ENCODE measurements around the gene FGF2.
"Not testable (repeated sequence)": the region's sequence is repeated elsewhere in the genome, so short reads cannot be mapped to it uniquely, and the experiment has no call there.

FGF2 gene

GRCh38 chr4:122806981-122807679 is 19.5 kb upstream of the FGF2 start:
- no peak overlapping the region for H3K4me3 ChIP-seq (replicated peaks; ENCODE audit: low read depth, low read length)
- no peak for TF ChIP-seq CTCF (IDR thresholded peaks at IDR 0.05; ENCODE audit: insufficient read depth, low read length, poor library complexity, severe bottlenecking)
- DNase-seq (ENCODE audit: extremely low read depth, insufficient read length), result no peak
- no peaks in the 10 kb centered on the region for H3K36me3 ChIP-seq (ENCODE audit: control insufficient read depth, insufficient read depth, low read length)
- H3K27me3 ChIP-seq (replicated peaks; ENCODE audit: control insufficient read depth, insufficient read depth, low read length), result no peaks in the 10 kb centered on the region

- Histone ChIP-seq H3K4me3 (replicated peaks; ENCODE audit: low read depth, low read length) (no peak overlapping the region), H3K27me3 (replicated peaks; ENCODE audit: control insufficient read depth, insufficient read depth, low read length) (no peaks in the 10 kb centered on the region), H3K36me3 (ENCODE audit: control insufficient read depth, insufficient read depth, low read length) (no peaks in the 10 kb centered on the region)
- no peak for DNase-seq (ENCODE audit: extremely low read depth, insufficient read length)
- TF ChIP-seq CTCF (IDR thresholded peaks at IDR 0.05; ENCODE audit: insufficient read depth, low read length, poor library complexity, severe bottlenecking), result no peak
Observed at GRCh38 chr4:122810669-122811068, 16.0 kb upstream of the FGF2 start.

GRCh38 chr4:122811781-122812180 is 14.8 kb upstream of the FGF2 start:
- not testable (repeated sequence) for H3K4me3 ChIP-seq (replicated peaks; ENCODE audit: low read depth, low read length); H3K36me3 ChIP-seq (ENCODE audit: control insufficient read depth, insufficient read depth, low read length); DNase-seq (ENCODE audit: extremely low read depth, insufficient read length); H3K27me3 ChIP-seq (replicated peaks; ENCODE audit: control insufficient read depth, insufficient read depth, low read length)

GRCh38 chr4:122812823-122813222 is 13.8 kb upstream of the FGF2 start:
- not testable (repeated sequence) for H3K36me3 ChIP-seq (ENCODE audit: control insufficient read depth, insufficient read depth, low read length); DNase-seq (ENCODE audit: extremely low read depth, insufficient read length); H3K4me3 ChIP-seq (replicated peaks; ENCODE audit: low read depth, low read length); H3K27me3 ChIP-seq (replicated peaks; ENCODE audit: control insufficient read depth, insufficient read depth, low read length)

GRCh38 chr4:122814426-122814825 is 12.2 kb upstream of the FGF2 start:
- TF ChIP-seq CTCF (IDR thresholded peaks at IDR 0.05; ENCODE audit: insufficient read depth, low read length, poor library complexity, severe bottlenecking), result no peak
- peak; percentile 26 for DNase-seq (ENCODE audit: extremely low read depth, insufficient read length)
- Histone ChIP-seq H3K36me3 (ENCODE audit: control insufficient read depth, insufficient read depth, low read length) (no peaks in the 10 kb centered on the region), H3K27me3 (replicated peaks; ENCODE audit: control insufficient read depth, insufficient read depth, low read length) (no peaks in the 10 kb centered on the region), H3K4me3 (replicated peaks; ENCODE audit: low read depth, low read length) (no peak overlapping the region)

- TF ChIP-seq CTCF (IDR thresholded peaks at IDR 0.05; ENCODE audit: insufficient read depth, low read length, poor library complexity, severe bottlenecking), result no peak
Observed at GRCh38 chr4:122815248-122815647, 11.4 kb upstream of the FGF2 start.

GRCh38 chr4:122816476-122816875 is 10.2 kb upstream of the FGF2 start:
- Histone ChIP-seq H3K27me3 (replicated peaks; ENCODE audit: control insufficient read depth, insufficient read depth, low read length) (no peaks in the 10 kb centered on the region), H3K4me3 (replicated peaks; ENCODE audit: low read depth, low read length) (no peak overlapping the region), H3K36me3 (ENCODE audit: control insufficient read depth, insufficient read depth, low read length) (no peaks in the 10 kb centered on the region)
- no peak for TF ChIP-seq CTCF (IDR thresholded peaks at IDR 0.05; ENCODE audit: insufficient read depth, low read length, poor library complexity, severe bottlenecking)
- DNase-seq (ENCODE audit: extremely low read depth, insufficient read length), result no peak

More at GRCh38 chr4:122815248-122815647, 11.4 kb upstream of the FGF2 start:
- Histone ChIP-seq H3K4me3 (replicated peaks; ENCODE audit: low read depth, low read length) (no peak overlapping the region), H3K36me3 (ENCODE audit: control insufficient read depth, insufficient read depth, low read length) (no peaks in the 10 kb centered on the region), H3K27me3 (replicated peaks; ENCODE audit: control insufficient read depth, insufficient read depth, low read length) (no peaks in the 10 kb centered on the region)
- no peak for DNase-seq (ENCODE audit: extremely low read depth, insufficient read length)

All from GM06990 (cell line).